Spleen (tissue), 7 donors: ENCODE measurements around the gene SLC6A2.

Experiments used
- CTCF ChIP-seq, 11 experiments: fragments of 200-600 bp in 7 of 11; fragments of 450-650 bp in 4 of 11; sonication (generic) in 4 of 11; IDR thresholded peaks in 8 of 11; conservative IDR thresholded peaks in 3 of 11; 1 replicate in 7 of 11; 2 replicates in 4 of 11; pipeline versions ENCODE4 v1.4.0 to v1.8.0; 2016 to 2021; ENCODE audit warnings: antibody characterized with exemption in 11 of 11, inconsistent platforms in 4 of 11, mild to moderate bottlenecking in 1 of 11
- POLR2AphosphoS5 ChIP-seq, 3 donors: sonication (generic); formaldehyde crosslinking; IDR thresholded peaks; one replicate each; pipeline ENCODE4 v1.5.1; 2017; ENCODE audit warnings: antibody characterized with exemption in 3 of 3
- donor health status: DM: no; HTN: no; CAD: no; lungs with moderate emphysema.
- donor health status: DM: no; HTN: no; CAD: no.
- donor health status: DM: no; HTN: no; CAD: no.

DNA sequence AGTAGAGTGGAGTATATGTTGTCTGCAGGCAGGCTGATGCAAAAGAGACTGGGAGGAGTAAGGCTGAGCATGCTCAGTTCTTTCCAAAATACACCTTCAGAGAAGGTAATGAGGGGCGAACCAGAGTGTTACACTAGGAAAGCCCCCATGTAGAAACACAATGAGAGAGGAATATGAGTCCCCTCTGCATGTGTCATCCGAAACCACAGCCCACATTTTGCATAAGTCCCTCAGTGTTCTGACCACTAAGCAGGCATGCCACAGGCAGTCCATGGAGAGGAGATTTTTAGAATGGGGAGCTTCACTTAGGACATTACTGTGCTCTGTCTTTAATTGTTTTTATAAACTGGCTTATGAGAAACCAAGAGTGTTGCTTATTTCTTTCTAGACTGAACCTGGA lies 32.0 kb downstream of the SLC6A2 start:
- no peak for TF ChIP-seq POLR2AphosphoS5 (IDR thresholded peaks at IDR 0.05)
- TF ChIP-seq CTCF (IDR thresholded peaks at IDR 0.05 in 8 of 11, conservative IDR thresholded peaks at IDR 0.05 in 3 of 11) = no peak
